GM19043 (cell line): Measurements from ENCODE around the gene PSMD13.
"Not testable (repeated sequence)": the region's sequence is repeated elsewhere in the genome, so short reads cannot be mapped to it uniquely, and the experiment has no call there.

ENCODE experiments used
- ATAC-seq: cut with Tn5 transposase; IDR thresholded peaks from one replicate; pipeline ENCODE4 v1.9.1; 2021; ENCODE audit warnings: low read depth; ENCODE audit not compliant: unreplicated experiment

PSMD13 gene

GRCh38 chr11:236774-237767 is at the start of gene PSMD13:
PSMD13 (plus strand) TSS chr11:236976; CDS start chr11:237050, 74 bp downstream.
- peak; percentile 60 for ATAC-seq

GRCh38 chr11:189200-189783 is 47.5 kb upstream of the PSMD13 start:
- not testable (repeated sequence) for ATAC-seq

- ATAC-seq: peak; percentile 71
Measured at GRCh38 chr11:189843-190311, 46.9 kb upstream of the PSMD13 start.

- not testable (repeated sequence) for ATAC-seq
Measured at GRCh38 chr11:190546-190945, 46.2 kb upstream of the PSMD13 start.

- not testable (repeated sequence) for ATAC-seq
Measured at GRCh38 chr11:191490-192478, 45.0 kb upstream of the PSMD13 start.

- not testable (repeated sequence) for ATAC-seq
Measured at GRCh38 chr11:192674-193128, 44.1 kb upstream of the PSMD13 start, which contains the start of gene SCGB1C1. SCGB1C1 (plus strand) TSS chr11:193078; CDS start chr11:193100, 22 bp downstream.

- not testable (repeated sequence) for ATAC-seq
Measured at GRCh38 chr11:193481-193880, 43.3 kb upstream of the PSMD13 start.

GRCh38 chr11:196786-197731 is 39.7 kb upstream of the PSMD13 start:
- ATAC-seq: no peak

GRCh38 chr11:197741-198235 is 39.0 kb upstream of the PSMD13 start:
- no peak for ATAC-seq

GRCh38 chr11:198236-198806 is 38.5 kb upstream of the PSMD13 start:
- ATAC-seq: no peak

GRCh38 chr11:199004-199581 is 37.7 kb upstream of the PSMD13 start:
- no peak for ATAC-seq

GRCh38 chr11:199782-200181 is 37.0 kb upstream of the PSMD13 start:
- no peak for ATAC-seq

GRCh38 chr11:200224-201003 is 36.4 kb upstream of the PSMD13 start:
- no peak for ATAC-seq

- ATAC-seq: no peak
Measured at GRCh38 chr11:201966-202365, 34.8 kb upstream of the PSMD13 start.

GRCh38 chr11:202490-202889 is 34.3 kb upstream of the PSMD13 start:
- ATAC-seq: no peak

- ATAC-seq: no peak
Measured at GRCh38 chr11:203056-203944, 33.5 kb upstream of the PSMD13 start.
